NCI-H1417 treated with DMSO at 0.1 percent for 48 hours (cell line): Measurements from ENCODE around the gene NFATC2.
"Not testable (repeated sequence)": the region's sequence is repeated elsewhere in the genome, so short reads cannot be mapped to it uniquely, and the experiment has no call there.

Experiments used
- DNase-seq: peaks from one replicate; lab custom pipeline; 2025; lab: John Stamatoyannopoulos, UW

NFATC2 gene

GRCh38 chr20:51494241-51495110 is 48.0 kb downstream of the NFATC2 start:
- DNase-seq = no peak

DNA sequence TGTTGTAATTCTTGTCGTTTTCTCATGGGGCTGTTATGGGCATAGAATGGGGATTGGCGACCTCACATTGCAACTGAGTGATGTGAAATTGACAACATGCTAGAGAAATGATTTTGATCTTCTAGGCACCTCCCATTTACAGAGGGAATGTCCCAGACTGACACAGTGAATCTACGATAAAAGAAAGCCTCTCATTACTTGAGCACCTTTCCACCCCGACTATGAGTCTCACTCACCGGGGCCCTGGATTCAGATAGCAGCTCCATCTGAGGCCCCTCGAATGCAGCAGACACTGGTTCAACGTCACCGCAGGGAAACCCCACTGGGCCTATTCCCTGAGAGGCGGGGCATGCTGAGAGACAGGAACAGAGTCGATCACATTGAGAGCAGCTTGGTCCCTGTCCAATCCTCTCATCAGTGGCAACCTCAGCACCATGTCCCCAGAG is 49.1 kb downstream of the NFATC2 start:
- DNase-seq = no peak

DNA sequence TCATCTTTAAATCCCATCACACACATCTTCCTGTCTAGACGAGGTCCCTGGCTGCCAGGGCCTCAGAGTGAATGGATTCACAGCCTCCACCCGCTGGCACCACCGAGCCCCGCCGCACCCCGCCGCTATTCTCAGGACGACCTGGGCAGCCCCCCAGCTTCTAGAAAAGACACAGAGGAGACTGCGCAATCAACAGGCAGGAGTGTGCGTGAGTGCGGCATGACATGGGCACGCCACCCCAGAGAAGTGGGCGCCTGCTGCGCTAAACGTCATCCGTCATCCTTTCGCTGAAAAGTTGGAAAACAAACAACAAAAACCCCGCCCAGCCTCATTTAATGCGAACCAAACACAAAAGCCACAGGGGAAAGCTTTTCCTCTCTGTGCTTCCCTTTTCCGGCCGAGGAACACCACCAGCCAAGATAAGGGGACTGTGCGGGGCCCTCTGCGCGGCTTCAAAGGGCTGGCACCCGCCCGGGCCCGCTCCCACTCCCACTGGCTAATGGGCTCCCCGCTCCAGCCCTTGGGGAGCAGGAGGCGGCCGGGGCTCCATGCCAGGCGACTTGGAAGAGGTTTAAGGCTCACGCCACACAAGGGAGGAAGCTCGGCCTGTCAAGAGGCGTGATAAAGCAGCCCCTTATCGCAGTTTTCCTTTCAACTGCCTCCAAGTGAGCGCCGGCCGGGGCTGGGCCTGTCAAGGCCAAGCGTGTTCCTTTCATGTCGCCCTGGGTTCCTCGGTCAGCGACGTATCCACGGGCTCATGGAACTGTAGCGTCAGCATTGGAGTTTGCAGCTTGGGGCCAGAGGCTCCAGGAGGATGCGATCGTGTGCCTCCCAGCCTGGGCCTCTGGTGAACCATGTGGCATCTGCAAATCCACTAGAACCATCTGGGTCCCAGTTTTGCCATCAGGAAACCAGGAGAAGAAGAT is 50.1 kb downstream of the NFATC2 start:
- no peak for DNase-seq

DNA sequence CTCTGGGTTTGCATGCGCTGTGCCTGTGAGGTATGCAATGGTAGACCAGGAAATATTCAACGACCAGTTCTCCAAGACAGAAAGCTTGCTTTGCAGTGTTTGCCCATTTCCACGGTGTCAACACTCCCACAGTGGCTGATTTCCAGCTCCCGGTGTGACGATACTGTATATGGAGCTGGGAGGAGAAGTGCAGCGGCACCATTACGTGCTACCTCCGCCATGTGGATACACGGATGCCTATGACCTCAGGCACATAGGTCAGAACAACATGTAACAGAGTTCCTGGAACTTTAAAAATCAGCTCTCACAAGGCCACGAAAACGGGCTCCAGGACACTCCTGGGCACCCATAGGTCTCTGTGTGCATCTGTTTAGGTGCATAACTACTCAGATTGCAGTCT is 51.1 kb downstream of the NFATC2 start:
- no peak for DNase-seq

DNA sequence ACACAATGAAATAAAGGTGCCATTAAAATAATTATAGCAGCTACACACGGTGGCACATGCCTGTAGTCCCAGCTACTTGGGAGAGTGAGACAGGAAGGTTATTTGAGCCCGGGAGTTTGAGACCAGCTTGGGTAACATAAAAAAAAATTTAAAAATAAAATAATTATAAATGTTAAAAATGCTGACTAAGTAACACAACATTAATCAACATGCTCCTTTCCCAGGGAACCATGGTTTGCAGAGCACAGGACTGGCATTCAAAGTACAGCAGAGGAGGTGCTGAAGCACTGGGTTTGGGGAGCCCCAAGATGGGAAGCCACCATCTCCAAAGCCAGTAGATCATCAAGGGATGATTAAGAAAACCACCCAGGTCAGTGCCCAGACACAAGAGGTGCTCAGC is 51.9 kb downstream of the NFATC2 start:
- no peak for DNase-seq

DNA sequence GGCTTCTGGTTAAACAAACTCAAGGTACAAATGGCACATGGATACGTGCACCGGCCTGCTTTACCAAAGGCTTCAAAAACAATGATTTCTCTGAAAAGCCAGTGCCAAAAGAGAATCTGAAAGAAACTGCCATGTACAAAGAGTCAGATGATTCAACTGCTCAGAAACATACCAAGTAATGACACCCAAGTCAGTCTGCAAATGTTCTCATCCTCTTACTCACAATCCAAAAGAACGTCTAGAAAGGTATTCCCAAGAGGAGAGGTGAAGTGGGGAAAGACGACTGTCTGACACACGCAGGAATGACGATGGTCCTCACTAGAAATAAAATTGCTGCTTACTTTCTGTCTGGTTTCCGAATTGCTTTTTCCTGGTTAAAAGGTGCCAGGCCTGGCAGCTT is 52.9 kb downstream of the NFATC2 start:
- no peak for DNase-seq

- DNase-seq = no peak
These were observed 54.2 kb downstream of the NFATC2 start for GRCh38 chr20:51488331-51488730.

GRCh38 chr20:51487565-51488268 is 54.8 kb downstream of the NFATC2 start:
- no peak for DNase-seq

DNA sequence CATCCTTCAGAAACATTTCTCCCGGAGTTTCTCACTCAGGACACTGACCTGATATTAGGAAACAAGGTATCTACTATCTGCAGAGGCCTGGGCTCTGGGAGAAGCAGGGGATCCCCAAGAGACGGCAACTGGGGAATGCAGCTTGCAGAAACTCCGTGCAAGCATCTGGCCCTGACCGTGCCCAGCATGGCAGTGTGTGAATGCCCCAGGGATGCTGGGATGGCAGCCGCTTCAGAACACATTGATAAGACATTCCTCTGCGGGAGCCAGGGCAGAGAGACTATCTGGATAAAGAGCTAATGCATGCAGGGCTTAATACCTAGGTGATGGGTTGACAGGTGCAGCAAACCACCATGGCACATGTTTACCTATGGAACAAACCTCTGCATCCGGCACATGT is 55.4 kb downstream of the NFATC2 start:
- no peak for DNase-seq

DNA sequence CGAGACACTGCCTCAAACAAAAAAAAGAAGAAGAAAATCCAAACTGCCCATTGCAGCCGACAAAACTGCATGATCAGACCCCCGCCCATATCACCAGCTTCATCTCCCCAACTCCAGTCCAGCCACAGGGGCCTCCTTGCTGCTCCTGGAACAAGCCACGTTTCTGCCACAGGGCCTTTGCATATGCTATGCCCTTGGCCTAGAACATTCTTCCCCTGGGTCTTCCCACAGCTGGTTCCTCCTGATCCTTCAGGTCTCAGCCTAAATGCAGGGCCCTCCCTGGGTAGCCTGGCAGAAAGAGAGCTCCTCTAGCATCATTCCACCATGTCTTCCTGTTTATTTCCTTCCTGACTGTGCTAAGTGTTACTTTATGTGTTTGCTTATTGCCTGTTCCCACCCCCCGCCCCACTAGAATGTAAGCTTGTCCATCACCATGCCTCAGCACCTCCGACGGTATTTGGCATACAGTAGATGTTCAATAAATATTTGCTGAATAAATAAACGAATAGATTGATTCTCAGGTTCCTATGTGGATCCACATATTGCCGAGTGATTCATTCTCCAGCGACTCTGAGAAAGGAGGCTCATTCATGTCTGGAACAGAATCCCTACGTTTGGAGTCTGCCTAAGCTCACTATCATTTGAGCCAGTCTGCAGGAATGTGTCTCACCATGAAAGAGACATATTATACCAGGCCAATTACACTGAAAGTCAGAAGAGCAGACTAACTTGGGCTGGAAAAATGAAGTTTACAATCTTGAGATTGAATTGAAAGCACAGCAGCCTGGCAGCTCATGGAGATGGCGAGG is 56.1 kb downstream of the NFATC2 start:
- no peak for DNase-seq

DNA sequence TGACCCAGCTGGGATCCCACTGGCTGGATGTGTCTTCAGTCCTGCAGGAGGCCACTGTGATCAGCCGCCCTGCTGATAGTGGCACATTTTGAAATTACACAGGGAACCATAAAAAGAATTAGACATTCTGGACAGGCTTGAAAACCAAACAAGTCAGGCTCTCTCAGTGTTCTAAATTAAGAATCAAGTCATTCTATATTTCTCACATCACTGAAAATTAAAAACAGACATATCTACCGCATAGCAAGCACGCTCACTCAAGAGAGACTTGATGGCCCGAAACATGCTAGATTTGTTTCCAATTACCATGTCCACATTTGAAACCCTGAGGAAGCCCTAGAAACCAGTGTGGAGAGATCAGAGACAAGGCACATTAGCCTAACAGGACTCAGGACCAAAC is 57.7 kb downstream of the NFATC2 start:
- no peak for DNase-seq

- no peak for DNase-seq
These were observed 58.2 kb downstream of the NFATC2 start for GRCh38 chr20:51484141-51484815.

- no peak for DNase-seq
These were observed 59.6 kb downstream of the NFATC2 start for GRCh38 chr20:51482836-51483473.

DNA sequence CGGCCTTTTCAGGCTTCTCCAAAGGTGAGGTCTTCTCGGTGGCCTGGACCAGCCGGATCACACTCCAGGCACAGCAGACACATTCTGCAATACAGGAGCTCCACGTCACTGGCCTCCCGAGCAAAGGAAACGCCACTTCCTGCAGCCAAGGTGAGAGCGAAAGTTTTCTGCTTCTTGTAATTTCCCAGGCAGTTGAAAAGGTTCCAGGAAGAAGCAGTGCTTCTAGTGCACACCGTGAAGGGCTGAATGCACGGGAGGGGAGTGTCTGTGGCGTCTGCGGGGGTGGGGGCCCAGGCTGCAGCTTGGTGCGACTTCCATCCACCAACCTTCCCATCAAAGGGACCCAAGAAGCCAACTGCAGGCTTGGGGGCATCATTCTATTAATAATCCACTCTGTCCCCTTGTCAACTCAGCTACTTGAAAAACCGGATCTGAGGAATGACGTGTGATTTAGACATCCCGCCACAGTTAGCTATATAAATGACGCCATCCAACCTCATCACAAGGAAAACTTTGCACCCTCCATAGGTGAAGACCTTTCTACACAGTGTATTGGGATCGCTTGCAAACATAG is 61.1 kb downstream of the NFATC2 start:
- no peak for DNase-seq

- DNase-seq = no peak
These were observed 61.8 kb downstream of the NFATC2 start for GRCh38 chr20:51480507-51481270.

- not testable (repeated sequence) for DNase-seq
These were observed 66.4 kb downstream of the NFATC2 start for GRCh38 chr20:51476106-51476505.

GRCh38 chr20:51473771-51474170 is 68.7 kb downstream of the NFATC2 start:
- no peak for DNase-seq

- no peak for DNase-seq
These were observed 69.3 kb downstream of the NFATC2 start for GRCh38 chr20:51473256-51473655.

GRCh38 chr20:51470907-51471411 is 71.6 kb downstream of the NFATC2 start:
- no peak for DNase-seq
